ENCODE measurements around the gene MEG3.

GRCh38 chr14:100879782-100880181 lies 53.9 kb downstream of the MEG3 start:
- TF ChIP-seq POLR2A (IDR thresholded peaks at IDR 0.05; ENCODE audit: low read depth, low read length) (no peak), TAF1 (IDR thresholded peaks at IDR 0.05; ENCODE audit: low read depth, low read length) (no peak)
